HG03439 (cell line): Measurements from ENCODE around the gene S1PR1.
"Not testable (repeated sequence)": the region's sequence is repeated elsewhere in the genome, so short reads cannot be mapped to it uniquely, and the experiment has no call there.

Experiments used
- ATAC-seq: cut with Tn5 transposase; IDR thresholded peaks from one replicate; pipeline ENCODE4 v1.9.1; 2021; ENCODE audit warnings: mild to moderate bottlenecking, moderate library complexity; ENCODE audit not compliant: unreplicated experiment

Gene S1PR1

DNA sequence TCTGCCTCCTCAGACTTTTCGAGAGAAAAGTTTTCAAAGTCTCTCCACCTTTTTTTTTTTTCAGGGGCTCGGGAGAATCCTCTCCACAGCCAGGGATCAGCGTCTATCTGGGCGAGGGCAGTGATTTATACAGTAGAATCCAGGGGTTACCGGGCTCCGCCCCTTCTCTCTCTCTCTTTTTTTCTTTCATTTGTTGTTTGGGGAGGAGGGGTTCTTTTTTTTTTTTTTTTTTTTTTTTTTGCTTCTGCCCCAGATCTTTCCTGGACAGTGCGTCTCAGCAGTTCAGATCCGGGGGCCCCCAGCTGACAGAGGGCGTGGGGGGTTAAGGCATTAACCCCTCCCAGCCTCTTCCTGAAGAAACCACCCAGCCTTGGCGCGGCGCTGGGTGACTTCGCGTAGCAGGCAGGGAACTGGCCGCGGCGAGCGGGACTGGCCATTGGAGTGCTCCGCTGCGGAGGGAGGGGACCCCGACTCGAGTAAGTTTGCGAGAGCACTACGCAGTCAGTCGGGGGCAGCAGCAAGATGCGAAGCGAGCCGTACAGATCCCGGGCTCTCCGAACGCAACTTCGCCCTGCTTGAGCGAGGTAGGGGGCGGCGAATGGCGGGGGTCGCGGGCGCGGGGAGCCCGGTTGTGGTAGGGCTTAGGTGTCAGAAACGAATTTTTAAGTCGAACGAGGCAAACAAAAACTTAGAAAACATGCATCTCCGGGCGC, at the start of gene S1PR1:
S1PR1 (plus strand) TSS at position 504 of the 713 bp plus-strand sequence. CDS start 1,966 bp downstream, outside the sequence.
- ATAC-seq = peak; percentile 18

DNA sequence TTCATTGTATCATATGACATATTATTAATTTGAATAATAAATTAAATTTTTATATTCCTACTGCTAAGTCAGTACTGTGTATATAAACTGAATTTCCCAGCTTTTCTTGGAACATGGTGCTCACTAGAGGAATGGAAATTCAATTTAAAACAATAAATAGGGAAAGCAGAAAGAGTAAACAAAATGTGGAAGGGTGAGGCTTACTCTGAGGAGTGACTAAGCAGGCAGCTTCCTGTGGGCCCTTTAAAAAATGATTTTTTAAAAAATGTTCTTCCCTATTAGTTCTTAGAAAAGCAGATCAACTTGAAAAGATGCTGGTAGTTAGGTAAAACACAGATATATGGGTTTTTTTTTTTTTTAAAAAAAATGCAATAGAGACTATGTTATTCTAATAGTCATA, 49.5 kb upstream of the S1PR1 start:
- ATAC-seq = no peak

DNA sequence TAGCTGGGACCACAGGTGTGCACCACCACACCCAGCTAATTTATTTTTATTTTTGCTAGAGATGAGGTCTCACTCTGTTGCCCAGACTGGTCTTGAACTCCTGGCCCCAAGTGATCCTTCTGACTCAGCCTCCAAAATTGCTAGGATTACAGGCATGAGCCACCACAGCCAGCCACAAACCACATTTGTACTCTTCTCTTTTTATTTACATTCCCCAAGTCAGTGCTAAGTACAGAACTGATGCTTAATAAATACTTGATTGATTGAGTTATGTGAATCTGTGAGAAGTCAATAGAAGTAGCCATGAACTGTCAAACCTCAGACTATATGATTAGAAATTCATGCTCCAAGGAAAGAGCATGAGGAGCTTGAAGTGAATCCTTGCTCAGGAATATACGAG, 48.5 kb upstream of the S1PR1 start:
- no peak for ATAC-seq

DNA sequence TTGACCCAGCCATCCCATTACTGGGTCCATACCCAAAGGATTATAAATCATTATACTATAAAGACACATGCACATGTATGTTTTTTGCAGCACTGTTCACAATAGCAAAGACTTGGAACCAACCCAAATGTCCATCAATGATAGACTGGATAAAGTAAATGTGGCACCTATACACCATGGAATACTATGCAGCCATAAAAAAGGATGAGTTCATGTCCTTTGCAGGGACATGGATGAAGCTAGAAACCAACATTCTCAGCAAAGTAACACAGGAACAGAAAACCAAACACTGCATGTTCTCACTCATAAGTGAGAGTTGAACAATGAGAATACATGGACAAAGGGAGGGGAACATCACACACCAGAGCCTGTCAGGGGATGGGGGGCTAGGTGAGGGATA, 47.9 kb upstream of the S1PR1 start:
- not testable (repeated sequence) for ATAC-seq

DNA sequence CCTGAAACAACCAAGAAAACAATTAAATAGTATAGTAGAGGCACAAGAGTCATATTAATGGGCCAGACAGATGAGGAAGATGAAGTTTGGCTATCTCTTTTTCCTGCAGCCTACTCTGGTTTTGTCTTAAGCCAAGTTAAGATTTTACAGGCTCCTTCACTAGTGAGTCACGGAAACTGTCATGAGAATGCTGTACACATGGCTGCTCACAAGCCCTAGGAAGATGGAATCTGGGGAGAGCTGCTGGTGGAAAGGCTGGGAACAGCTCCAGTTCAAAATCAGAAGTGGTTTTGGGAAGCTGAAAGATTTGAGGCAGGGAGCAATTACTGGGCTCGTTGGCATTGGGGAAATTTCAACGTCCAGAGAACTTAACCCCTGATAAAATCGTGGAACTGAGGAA, 46.4 kb upstream of the S1PR1 start:
- no peak for ATAC-seq

DNA sequence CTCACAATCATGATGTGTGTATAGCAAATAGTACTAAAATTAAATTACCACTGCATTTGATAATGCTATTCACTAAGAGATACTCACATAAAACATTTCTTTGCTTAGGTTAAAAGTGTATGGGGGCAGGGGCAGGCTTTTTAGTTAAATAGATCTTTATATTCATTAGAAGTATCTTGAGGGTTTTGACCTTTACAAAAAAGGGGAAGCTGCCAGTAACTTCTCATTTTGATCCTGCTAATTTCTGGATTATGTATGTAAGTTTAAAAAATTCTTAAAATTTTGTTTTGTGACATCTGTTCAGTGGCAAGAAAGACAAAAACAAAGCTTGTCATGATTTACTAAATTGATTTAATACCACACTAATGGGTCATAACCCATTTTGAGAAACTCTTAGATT, 45.8 kb upstream of the S1PR1 start:
- no peak for ATAC-seq

DNA sequence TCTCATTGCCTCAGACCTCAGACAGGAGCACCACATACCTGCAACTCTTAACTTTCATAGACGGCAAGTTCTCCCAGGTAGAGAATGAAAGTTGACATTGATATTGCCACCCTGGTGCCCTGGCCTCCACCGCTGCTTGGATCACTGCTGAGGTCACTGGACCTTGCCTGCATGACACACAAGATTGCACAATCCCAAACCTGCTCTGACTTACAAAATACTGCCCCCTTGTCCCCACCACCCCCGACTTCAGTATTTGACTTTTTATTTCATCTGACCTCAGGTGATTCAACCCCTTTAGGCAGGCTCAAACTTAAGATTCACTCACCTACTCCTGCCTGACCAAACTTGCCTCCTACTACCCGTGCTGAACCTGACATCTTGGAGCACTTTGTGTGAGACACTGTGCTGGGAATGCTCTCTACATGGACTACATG, 43.1 kb upstream of the S1PR1 start:
- no peak for ATAC-seq

DNA sequence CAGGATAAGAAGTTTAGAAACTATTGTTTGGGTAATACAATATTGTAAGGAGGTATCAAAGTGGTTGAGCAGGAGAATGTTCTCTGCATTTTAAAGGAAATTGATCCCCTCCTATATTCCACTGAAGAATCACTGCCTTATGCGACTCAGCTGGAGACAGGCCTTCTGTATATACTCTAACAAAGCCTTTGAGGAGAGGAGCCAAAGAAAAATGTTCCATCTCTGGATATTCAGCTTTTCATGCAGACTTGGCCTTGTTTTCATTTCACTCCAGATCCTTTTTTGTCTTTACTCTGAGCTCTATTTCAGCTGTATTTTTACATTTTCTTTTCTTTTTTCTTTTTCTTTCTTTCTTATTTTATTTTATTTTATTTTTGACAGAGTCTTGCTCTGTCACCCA, 42.1 kb upstream of the S1PR1 start:
- ATAC-seq = no peak

DNA sequence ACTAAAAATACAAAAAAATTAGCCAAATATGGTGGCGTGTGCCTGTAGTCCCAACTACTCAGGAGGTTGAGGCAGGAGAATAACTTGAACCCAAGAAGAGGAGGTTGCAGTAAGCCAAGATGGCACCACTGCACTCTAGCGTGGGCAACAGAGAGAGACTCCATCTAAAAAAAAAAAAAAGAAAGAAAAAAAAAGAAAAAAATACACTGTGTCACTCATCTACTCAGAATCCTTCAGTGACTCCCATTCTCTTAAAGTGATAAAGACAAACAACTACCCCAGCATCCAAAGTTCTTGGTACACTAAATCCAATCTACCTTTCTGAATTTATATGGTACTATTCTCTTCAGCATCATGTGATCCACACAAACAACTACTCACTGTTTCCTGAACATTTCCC, 40.2 kb upstream of the S1PR1 start:
- ATAC-seq = no peak

DNA sequence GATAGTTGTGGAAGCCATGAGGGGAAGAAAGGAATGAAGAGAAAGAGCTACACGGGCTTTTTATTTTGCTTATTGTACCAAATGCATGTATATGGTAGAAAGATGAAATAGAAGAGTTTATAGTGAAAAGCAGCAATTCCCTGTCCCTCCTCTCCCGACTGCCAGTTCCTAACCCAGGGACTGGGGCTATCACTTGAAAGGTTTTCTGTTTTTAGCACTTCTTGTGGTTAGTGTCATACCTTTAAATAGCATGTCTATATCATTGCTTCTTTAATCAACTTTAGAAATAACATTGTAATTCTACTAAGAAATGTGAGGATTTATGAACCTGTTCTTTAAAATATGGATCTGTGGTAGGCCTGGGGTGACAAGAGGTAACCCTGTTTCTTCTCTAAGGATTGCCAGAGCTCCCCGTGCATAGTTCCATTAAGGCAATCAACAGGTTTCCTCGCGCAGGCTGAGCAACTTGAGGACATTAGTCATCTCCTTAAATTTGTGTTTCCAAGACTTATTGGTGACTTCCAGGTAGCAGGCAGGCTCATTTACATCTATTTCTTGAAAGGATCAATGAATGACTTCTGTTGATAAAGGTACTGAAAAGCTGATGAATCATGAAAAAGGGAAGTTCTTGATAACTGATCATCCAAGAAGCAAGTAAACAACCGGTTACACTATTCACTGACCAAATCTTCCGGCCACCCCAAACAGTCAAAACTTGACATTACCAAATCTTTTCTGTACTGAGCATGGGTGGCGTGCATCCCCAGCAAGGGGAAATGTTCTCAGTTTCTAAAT, 37.8 kb upstream of the S1PR1 start:
- peak; percentile 98 for ATAC-seq

DNA sequence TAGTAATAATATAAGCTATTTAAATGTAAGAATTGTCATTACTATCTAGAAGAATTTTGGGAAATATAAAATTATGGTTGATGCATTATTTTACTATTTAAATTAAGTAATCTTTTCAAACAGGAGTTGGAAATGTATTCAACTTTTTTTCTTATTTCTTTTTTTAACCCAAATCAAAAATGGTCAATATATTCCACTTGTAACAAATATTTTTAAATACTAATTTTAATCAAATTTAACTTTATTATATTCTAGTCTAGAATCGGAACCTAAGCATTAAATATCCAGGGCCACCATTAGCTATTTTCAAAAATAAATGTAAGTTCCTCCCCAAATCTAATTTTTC, 37.2 kb upstream of the S1PR1 start:
- ATAC-seq = no peak

DNA sequence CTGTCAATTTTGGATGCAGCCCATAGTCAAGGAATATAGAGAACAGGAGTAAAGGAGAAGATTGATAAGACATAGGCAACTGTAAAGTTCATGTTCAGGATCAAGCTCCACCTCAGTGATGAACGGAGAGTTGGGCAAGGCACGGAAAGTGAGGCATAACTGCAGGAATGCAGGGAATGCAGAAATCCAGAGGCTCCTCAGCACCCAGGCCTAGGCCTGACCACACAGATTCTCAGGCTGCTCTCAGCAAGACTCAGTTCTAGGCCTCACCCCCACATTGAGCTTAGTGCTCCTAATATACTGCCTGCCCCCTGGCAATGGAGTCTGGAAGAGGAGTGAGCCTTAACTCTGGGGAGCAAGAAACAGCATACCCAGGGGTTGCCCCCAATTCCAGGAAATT, 36.3 kb upstream of the S1PR1 start:
- ATAC-seq = no peak

DNA sequence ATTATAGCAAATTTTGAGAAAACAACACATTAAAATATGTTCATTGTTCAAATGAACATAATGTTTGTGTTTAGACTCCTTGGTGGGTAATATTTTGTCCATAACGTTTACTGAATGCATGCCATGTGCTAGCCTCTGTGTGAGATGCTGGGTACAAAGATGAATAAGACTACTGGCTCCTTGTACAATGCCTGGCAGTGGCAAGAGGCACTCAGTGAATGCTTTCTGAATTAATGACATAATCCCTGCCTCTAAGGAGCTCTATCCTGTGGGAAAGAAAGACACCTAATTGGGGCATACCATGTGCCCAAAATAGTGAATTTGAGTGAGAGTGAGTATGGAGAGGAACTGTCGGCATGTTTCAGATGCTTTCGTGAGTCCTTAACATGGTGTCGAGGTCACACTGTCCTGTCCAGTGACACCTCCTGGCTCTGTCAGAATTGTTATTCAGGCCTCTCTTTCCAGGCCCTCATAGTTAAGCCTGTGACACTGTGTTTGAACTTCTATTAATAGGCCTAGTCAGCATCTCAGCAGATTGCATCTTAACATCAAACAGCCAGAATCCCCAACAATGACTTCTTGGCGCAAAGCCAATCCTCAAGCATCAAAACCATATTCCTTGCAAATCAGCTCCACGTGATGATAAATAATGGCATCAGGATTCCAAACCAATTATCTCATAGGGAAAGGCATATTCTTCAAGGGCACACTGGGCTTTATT, 32.8 kb upstream of the S1PR1 start:
- ATAC-seq = no peak

DNA sequence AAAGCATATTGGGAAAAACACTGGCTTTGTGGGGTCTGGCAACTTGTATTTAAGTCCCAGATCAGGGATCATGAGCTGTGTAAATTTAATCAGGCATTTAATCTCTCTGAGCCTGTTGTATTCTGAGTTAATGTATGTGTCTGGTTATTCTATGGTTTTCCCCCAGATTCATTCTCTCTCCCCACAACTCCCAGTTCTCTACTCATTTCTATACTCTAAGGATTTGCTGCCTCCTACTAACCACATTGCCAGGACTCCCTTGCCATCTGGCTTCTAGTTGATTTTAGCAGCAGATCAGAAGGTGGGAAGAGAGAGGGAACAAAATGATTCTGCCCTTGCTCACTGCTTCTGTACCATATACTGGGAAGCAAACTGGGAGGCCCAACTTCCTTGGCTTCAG, 31.4 kb upstream of the S1PR1 start:
- ATAC-seq = no peak

DNA sequence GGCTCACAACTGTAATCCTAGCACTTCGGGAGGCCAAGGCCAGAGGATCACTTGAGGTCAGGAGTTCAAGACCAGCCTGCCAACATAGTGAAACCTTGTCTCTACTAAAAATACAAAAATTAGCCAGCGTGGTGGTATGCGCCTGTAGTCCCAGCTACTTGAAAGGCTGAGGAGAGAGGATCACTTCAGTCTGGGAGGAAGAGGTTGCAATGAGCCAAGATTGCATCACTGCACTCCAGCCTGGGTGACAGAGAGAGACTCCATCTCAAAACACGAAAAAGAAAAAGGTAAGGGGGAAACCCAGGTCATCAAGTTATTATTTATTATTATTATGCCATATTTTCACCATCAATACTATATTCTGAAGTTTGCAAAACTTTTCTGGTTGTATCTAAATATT, 30.7 kb upstream of the S1PR1 start:
- not testable (repeated sequence) for ATAC-seq

DNA sequence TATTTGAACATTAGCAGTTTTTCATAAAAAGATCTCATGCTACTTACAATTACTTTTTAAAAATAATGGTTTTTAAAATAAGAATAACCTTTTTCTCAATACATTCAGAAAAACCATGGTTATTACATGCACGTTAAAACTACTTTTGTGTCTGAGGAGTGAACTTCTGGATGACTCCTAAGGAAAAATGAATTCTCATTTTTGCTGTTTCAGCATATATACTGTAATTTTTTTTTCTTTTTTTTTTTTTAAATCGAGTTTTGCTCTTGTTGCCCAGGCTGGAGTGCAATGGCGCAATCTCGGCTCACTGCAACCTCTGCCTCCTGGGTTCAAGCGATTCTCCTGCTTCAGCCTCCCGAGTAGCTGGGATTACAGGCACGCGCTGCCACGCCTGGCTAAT, 29.5 kb upstream of the S1PR1 start:
- not testable (repeated sequence) for ATAC-seq

DNA sequence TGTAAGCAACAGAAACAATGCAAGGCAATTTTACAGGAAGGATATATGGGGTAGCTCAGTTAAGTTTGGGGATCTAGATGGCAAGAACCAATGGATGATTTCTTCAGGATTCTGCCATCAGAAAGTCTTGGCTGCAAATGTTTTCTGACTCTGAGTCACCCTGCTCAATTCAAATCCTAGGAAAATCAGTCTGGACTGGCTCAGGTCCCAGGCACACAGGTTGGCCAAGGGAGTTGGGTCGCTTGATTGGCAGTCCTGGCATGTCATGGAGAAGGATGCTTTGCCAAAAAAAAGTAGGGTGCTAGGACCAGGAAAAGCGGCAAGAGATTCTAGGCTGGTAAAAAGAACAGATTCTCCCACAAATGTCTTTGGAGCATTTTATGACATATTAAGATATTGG, 28.9 kb upstream of the S1PR1 start:
- no peak for ATAC-seq

DNA sequence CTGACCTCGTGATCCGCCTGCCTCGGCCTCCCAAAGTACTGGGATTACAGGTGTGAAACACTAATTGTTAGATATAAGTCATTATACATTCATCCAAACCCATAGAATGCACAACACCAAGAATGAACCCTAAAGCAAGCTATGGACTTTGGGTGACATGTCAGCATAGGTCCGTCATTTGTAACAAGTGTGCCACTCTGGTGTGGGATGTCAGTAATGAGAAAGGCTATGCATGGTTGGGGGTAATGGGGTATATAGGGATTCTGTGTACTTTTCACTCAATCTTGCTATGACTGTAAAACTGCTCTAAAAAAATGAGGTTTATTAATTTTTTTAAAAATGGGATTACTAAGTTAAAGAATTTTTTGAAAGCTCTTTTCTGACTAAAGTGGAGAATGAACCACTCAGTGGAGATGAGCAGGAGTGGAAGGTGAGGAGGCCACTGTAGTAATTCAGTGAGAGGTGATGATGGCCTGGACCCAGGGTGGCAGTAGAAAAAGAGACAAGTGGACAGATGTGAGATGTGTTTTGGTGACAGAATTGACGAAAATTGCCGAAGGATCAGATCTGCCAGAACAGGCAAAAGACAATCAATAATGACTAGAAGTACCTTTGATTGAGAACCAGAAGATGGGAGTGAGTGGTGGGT, 21.3 kb upstream of the S1PR1 start:
- no peak for ATAC-seq

DNA sequence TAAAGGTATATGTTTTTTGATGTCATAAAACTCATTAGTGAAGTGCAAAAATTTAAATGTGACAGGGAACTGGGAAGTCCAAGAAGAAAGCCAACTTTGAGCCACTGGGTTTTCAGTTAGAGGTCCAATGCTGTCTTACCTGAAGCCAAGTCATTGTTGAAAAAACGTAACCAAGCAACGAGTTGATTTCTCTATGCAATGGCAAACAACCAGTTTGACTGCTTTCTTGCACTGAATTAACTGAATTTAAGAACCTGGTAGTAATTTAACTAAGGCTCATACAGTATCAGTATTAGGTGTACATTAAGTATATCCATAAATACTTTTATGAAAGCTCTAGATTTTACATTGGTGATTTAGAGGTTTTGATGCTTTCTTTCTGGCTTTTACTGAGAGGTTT, 20.2 kb upstream of the S1PR1 start:
- ATAC-seq = no peak

DNA sequence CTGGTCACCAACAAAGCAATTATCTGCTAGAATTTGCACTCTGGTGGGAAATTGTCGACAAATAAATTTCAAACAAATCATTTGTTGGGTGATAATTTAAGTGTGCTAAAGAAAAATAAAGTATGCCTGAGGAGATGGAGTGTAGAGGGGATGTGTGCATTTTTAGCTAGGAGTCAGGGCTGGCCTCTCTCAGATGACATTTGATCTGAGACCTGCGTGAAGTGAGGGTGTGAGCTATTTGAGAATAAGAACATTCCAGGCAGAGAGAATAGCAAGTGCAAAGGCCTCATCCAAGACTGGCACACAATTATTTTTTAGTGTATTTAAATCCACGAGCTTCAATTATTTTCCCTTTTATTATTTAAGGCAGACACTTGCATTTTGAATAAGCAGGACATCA, 19.7 kb upstream of the S1PR1 start:
- ATAC-seq = no peak

DNA sequence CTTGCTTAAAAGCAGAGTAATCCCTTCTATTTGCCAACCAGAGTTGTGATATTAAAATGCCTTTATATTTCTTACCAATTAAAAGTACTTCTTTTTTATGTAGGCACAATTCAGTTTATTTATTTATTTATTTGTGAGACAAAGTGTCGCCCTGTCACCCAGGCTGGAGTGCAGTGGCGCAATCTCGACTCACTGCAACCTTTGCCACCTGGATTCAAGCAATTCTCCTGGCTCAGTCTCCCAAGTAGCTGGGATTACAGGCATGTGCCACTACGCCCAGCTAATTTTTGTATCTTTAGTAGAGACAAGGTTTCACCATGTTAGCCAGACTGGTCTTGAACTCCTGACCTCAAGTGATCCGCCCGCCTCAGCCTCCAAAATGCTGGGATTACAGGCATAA, 17.9 kb upstream of the S1PR1 start:
- not testable (repeated sequence) for ATAC-seq
